ENCODE results near the gene FOXP3.

DNA sequence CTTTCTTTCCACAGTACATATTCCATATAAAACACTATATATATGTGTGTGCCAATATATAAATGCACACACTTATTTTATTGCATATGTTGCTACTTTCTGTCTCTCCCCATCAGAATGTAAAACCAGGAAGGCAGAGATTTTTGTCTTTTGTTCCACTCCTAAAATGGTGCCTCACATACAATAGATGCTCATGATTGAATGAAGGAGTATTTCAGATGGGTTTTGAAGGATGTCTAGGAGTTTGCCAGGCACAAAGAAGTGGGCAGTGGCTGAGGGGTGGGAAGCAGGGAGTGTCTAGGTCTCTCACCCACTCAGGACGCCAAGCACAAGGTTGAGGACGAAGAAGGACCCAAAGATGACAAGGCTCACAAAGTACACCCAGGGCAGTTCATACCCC, 36.8 kb downstream of the FOXP3 start:
- TF ChIP-seq, protein P1, sequence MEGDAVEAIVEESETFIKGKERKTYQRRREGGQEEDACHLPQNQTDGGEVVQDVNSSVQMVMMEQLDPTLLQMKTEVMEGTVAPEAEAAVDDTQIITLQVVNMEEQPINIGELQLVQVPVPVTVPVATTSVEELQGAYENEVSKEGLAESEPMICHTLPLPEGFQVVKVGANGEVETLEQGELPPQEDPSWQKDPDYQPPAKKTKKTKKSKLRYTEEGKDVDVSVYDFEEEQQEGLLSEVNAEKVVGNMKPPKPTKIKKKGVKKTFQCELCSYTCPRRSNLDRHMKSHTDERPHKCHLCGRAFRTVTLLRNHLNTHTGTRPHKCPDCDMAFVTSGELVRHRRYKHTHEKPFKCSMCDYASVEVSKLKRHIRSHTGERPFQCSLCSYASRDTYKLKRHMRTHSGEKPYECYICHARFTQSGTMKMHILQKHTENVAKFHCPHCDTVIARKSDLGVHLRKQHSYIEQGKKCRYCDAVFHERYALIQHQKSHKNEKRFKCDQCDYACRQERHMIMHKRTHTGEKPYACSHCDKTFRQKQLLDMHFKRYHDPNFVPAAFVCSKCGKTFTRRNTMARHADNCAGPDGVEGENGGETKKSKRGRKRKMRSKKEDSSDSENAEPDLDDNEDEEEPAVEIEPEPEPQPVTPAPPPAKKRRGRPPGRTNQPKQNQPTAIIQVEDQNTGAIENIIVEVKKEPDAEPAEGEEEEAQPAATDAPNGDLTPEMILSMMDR (IDR thresholded peaks at IDR 0.05), result no peak
- TF ChIP-seq POLR2A (IDR thresholded peaks at IDR 0.05), result no peak
